EH (cell line): ENCODE results near the gene TGFBR3.

Experiments used
- DNase-seq: peaks from one replicate; pipeline ENCODE4 v3.0.0-alpha.2; 2015; ENCODE audit warnings: low read depth

TGFBR3 gene

GRCh38 chr1:91754816-91755580, 131.0 kb downstream of the TGFBR3 start:
- DNase-seq: no peak

GRCh38 chr1:91754348-91754747, 131.6 kb downstream of the TGFBR3 start:
- peak; percentile 52 for DNase-seq

GRCh38 chr1:91753878-91754277, 132.1 kb downstream of the TGFBR3 start:
- DNase-seq: peak; percentile 11

- no peak for DNase-seq
These were observed 133.6 kb downstream of the TGFBR3 start for GRCh38 chr1:91752324-91752723.

GRCh38 chr1:91751275-91751674, 134.7 kb downstream of the TGFBR3 start:
- DNase-seq: peak; percentile 82

- peak; percentile 71 for DNase-seq
These were observed 135.5 kb downstream of the TGFBR3 start for GRCh38 chr1:91750398-91750996.

- no peak for DNase-seq
These were observed 136.1 kb downstream of the TGFBR3 start for GRCh38 chr1:91749788-91750231.

- DNase-seq: no peak
These were observed 138.3 kb downstream of the TGFBR3 start for GRCh38 chr1:91747666-91748065.

GRCh38 chr1:91746728-91747338, 139.1 kb downstream of the TGFBR3 start:
- DNase-seq: no peak

GRCh38 chr1:91745640-91746373, 140.1 kb downstream of the TGFBR3 start:
- no peak for DNase-seq

GRCh38 chr1:91744953-91745639, 140.9 kb downstream of the TGFBR3 start:
- no peak for DNase-seq

- DNase-seq: peak; percentile 48
These were observed 143.1 kb downstream of the TGFBR3 start for GRCh38 chr1:91742848-91743292.

- DNase-seq: no peak
These were observed 144.0 kb downstream of the TGFBR3 start for GRCh38 chr1:91741906-91742305.

- DNase-seq: peak; percentile 67
These were observed 144.7 kb downstream of the TGFBR3 start for GRCh38 chr1:91741301-91741700.

- DNase-seq: no peak
These were observed 148.3 kb downstream of the TGFBR3 start for GRCh38 chr1:91737650-91738049.

- peak; percentile 96 for DNase-seq
These were observed 149.0 kb downstream of the TGFBR3 start for GRCh38 chr1:91736715-91737615.

- DNase-seq: no peak
These were observed 149.7 kb downstream of the TGFBR3 start for GRCh38 chr1:91736146-91736714.

GRCh38 chr1:91735266-91735845, 150.6 kb downstream of the TGFBR3 start:
- no peak for DNase-seq

GRCh38 chr1:91734761-91735160, 151.2 kb downstream of the TGFBR3 start:
- DNase-seq: no peak

GRCh38 chr1:91733108-91733710, 152.7 kb downstream of the TGFBR3 start:
- DNase-seq: no peak
